ENCODE data around the gene NUDC. TPM values are rescaled to one million over a fixed set of nuclear protein-coding genes. Genes with fewer than 3 reads are reported as not detected.

NUDC gene
- total RNA-seq, 1 donor from 2014 or later = 19.2 TPM

GRCh38 chr1:26913754-26914619 lies 7.6 kb upstream of the NUDC start, which contains the start of gene NR0B2:
Gene NR0B2 (minus strand): TSS chr1:26913975. CDS start chr1:26913940, 35 bp downstream.
- Histone ChIP-seq H3K9me3 (no peaks in the 10 kb centered on the region), H3K4me3 (no peak within 1 kb of the TSS), H3K36me3 (no peaks in the 10 kb centered on the region), H3K27me3 (no peaks in the 10 kb centered on the region), H3K4me1 (no peaks in the 10 kb centered on the region), H3K27ac (no peak within 1 kb of the TSS)
- no peak for TF ChIP-seq CTCF (IDR thresholded peaks at IDR 0.05)
- DNase-seq (ENCODE audit: low spot score in 2 of 2) = no peak
- intact Hi-C loops (cut with DNase I) = no loop called here

- Histone ChIP-seq H3K27me3 (no peaks in the 10 kb centered on the region), H3K4me1 (no peaks in the 10 kb centered on the region), H3K4me3 (no peak overlapping the region), H3K9me3 (no peaks in the 10 kb centered on the region), H3K27ac (no peak overlapping the region), H3K36me3 (no peaks in the 10 kb centered on the region)
- intact Hi-C loops (cut with DNase I) = no loop called here
- TF ChIP-seq CTCF (IDR thresholded peaks at IDR 0.05) = no peak
- DNase-seq (ENCODE audit: low spot score in 2 of 2) = no peak
Measured at GRCh38 chr1:26915204-26915842, 6.2 kb upstream of the NUDC start.

GRCh38 chr1:26921126-26921539 lies 410 bp upstream of the NUDC start:
- Histone ChIP-seq H3K27ac (peak overlapping the region; percentile 78 to 93), H3K4me3 (peak overlapping the region; percentile 77 to 85), H3K9me3 (no peaks in the 10 kb centered on the region), H3K4me1 (peaks cover 7 to 18% of the 10 kb centered on the region in 2 donors), H3K27me3 (no peaks in the 10 kb centered on the region), H3K36me3 (peaks cover 22 to 23% of the 10 kb centered on the region in 2 donors)
- TF ChIP-seq CTCF (IDR thresholded peaks at IDR 0.05) = no peak
- no peak for DNase-seq (ENCODE audit: low spot score in 2 of 2)
- intact Hi-C loops (cut with DNase I) = loop anchor here (1.0 to 5.0 kb wide), 2 partner anchors 21 to 71 kb away; partner anchors contain the start of genes GPATCH3 and TRNP1

GRCh38 chr1:26922431-26922729 lies 837 bp downstream of the NUDC start:
- H3K36me3 ChIP-seq = peaks cover 32 to 35% of the 10 kb centered on the region in 2 donors
- intact Hi-C loops (cut with DNase I) = loop anchor here (5.0 kb wide), 1 partner anchor 70 kb away; the partner anchor contains the start of gene TRNP1
- no peak for DNase-seq (ENCODE audit: low spot score in 2 of 2)
- no peak for TF ChIP-seq CTCF (IDR thresholded peaks at IDR 0.05)
- no peaks in the 10 kb centered on the region for H3K27me3 ChIP-seq
- H3K4me1 ChIP-seq = peaks cover 7 to 18% of the 10 kb centered on the region in 2 donors
- H3K9me3 ChIP-seq = no peaks in the 10 kb centered on the region
- peak overlapping the region; percentile 77 to 85 for H3K4me3 ChIP-seq
- H3K27ac ChIP-seq = no peak overlapping the region

GRCh38 chr1:26922901-26923300 lies 1.4 kb downstream of the NUDC start:
- no peaks in the 10 kb centered on the region for H3K27me3 ChIP-seq
- intact Hi-C loops (cut with DNase I) = loop anchor here (5.0 kb wide), 1 partner anchor 69 kb away; the partner anchor contains the start of gene TRNP1
- no peak overlapping the region for H3K27ac ChIP-seq
- peaks cover 36 to 40% of the 10 kb centered on the region in 2 donors for H3K36me3 ChIP-seq
- H3K4me1 ChIP-seq = peaks cover 7 to 18% of the 10 kb centered on the region in 2 donors
- DNase-seq (ENCODE audit: low spot score in 2 of 2) = no peak
- peak overlapping the region in 1 of 2 donors; percentile 85 for H3K4me3 ChIP-seq
- no peaks in the 10 kb centered on the region for H3K9me3 ChIP-seq
- TF ChIP-seq CTCF (IDR thresholded peaks at IDR 0.05) = no peak

Data from ascending aorta (tissue), 2 donors.